HCT116 (cell line): Measurements from ENCODE around the gene RIMBP2. TPM values are rescaled to one million over a fixed set of nuclear protein-coding genes. Genes with fewer than 3 reads are reported as not detected.

Experiments
- ATAC-seq: fragments of 200-7000 bp; cut with Tn5 transposase; 2 replicates; pipeline ENCODE4 v1.9.1; 2020; ENCODE audit warnings: mild to moderate bottlenecking, moderate library complexity
- BruUV-seq: library from RNA; stranded (reverse); fragments of 400-500 nt; replicated peaks from 2 replicates; lab custom pipeline; 2021; lab: Mats Ljungman, UMichigan
- CTCF ChIA-PET: fragments of 300-600 bp; sonication (Branson Sonifier 250); formaldehyde crosslinking; loops from one replicate; lab custom pipeline; 2021; ENCODE audit warnings: antibody characterized with exemption; lab: Charles Lee
- POLR2A ChIA-PET: fragments of 300-600, 350-600 bp; sonication (Branson Sonifier 250); formaldehyde crosslinking; loops from one replicate; lab custom pipeline; 2021; ENCODE audit warnings: antibody characterized with exemption; lab: Charles Lee
- RAD21 ChIA-PET, 2 experiments: fragments of 300-600 bp; sonication (Branson Sonifier 250); formaldehyde crosslinking; loops; one replicate each; lab custom pipeline; 2023; ENCODE audit warnings: low total read pairs in 2 of 2; ENCODE audit not compliant: uncharacterized antibody in 2 of 2, unreplicated experiment in 2 of 2, low non-redundant PET in 1 of 2; lab: Charles Lee
- DNase-seq: peaks from one replicate; pipeline ENCODE4 v3.0.0-alpha.2; 2010; ENCODE audit warnings: low read depth, low spot score
- H2AFZ ChIP-seq: fragments of 200-600 bp; shearing (Covaris generic), sonication (generic); 2 replicates; pipeline ENCODE4 v1.6.1; 2017; ENCODE audit warnings: low read depth, mixed run types, mixed read lengths, antibody characterized with exemption, low read length; ENCODE audit not compliant: poor library complexity, severe bottlenecking
- H3K27ac ChIP-seq: 2 replicates; pipeline ENCODE4 v1.5.1; 2012; ENCODE audit warnings: low read depth, low read length
- H3K27me3 ChIP-seq: fragments of 200-600 bp; sonication (generic); 2 replicates; pipeline ENCODE4 v1.6.1; 2016; ENCODE audit warnings: mixed run types, low read length, mixed read lengths; ENCODE audit not compliant: insufficient read depth
- H3K36me3 ChIP-seq, 2 experiments: fragments of 200-500 bp in 1 of 2; fragments of 200-600 bp in 1 of 2; sonication (Bioruptor generic) in 1 of 2; sonication (generic) in 1 of 2; 2 replicates each; pipeline versions ENCODE4 v1.5.1 to v1.6.1; 2014 to 2016; ENCODE audit warnings: low read length in 2 of 2, inconsistent platforms in 1 of 2, mixed read lengths in 1 of 2, mixed run types in 1 of 2; ENCODE audit not compliant: insufficient read depth in 2 of 2, control insufficient read depth in 1 of 2
- H3K4me1 ChIP-seq, 2 experiments: fragments of 200-600 bp in 1 of 2; sonication (generic) in 1 of 2; 2 replicates each; pipeline versions ENCODE4 v1.5.1 to v1.6.1; 2012 to 2017; ENCODE audit warnings: low read length in 2 of 2, inconsistent platforms in 1 of 2, mild to moderate bottlenecking in 1 of 2, mixed read lengths in 1 of 2, mixed run types in 1 of 2, moderate library complexity in 1 of 2; ENCODE audit not compliant: insufficient read depth in 2 of 2, control insufficient read depth in 1 of 2
- H3K4me2 ChIP-seq: fragments of 200-600 bp; sonication (generic); 2 replicates; pipeline ENCODE4 v1.6.1; 2017; ENCODE audit warnings: mixed run types, low read length, mixed read lengths
- H3K4me3 ChIP-seq, 2 experiments: fragments of 200-600 bp in 1 of 2; sonication (generic) in 1 of 2; replicated peaks in 1 of 2; 2 replicates each; pipeline ENCODE4 v1.5.1; 2011 to 2016; ENCODE audit warnings: low read length in 2 of 2, control low read depth in 1 of 2, low read depth in 1 of 2, mild to moderate bottlenecking in 1 of 2, mixed read lengths in 1 of 2, mixed run types in 1 of 2
- H3K79me2 ChIP-seq: fragments of 200-600 bp; sonication (generic); 2 replicates; pipeline ENCODE4 v1.6.1; 2017; ENCODE audit warnings: mild to moderate bottlenecking, mixed run types, low read length, moderate library complexity, mixed read lengths; ENCODE audit not compliant: insufficient read depth
- H3K9ac ChIP-seq: fragments of 200-600 bp; sonication (generic); 2 replicates; pipeline ENCODE4 v1.6.1; 2016; ENCODE audit warnings: low read length, mixed read lengths
- H3K9me2 ChIP-seq: fragments of 200-600 bp; sonication (generic), shearing (Covaris generic); 2 replicates; pipeline ENCODE4 v1.6.1; 2017; ENCODE audit warnings: mixed run types, mild to moderate bottlenecking, moderate library complexity; ENCODE audit not compliant: insufficient read depth
- H3K9me3 ChIP-seq, 2 experiments: fragments of 200-500 bp in 1 of 2; fragments of 200-600 bp in 1 of 2; sonication (Bioruptor generic) in 1 of 2; sonication (generic) in 1 of 2; 2 replicates each; pipeline ENCODE4 v1.6.1; 2014 to 2017; ENCODE audit warnings: low read length in 2 of 2, mixed read lengths in 2 of 2, inconsistent platforms in 1 of 2, low read depth in 1 of 2, mild to moderate bottlenecking in 1 of 2, mixed run types in 1 of 2, moderate library complexity in 1 of 2; ENCODE audit not compliant: control insufficient read depth in 1 of 2, insufficient read depth in 1 of 2
- H4K20me1 ChIP-seq: fragments of 200-600 bp; sonication (generic), shearing (Covaris generic); 2 replicates; pipeline ENCODE4 v1.6.1; 2017; ENCODE audit warnings: mixed run types, mild to moderate bottlenecking, moderate library complexity; ENCODE audit not compliant: insufficient read depth
- CBX3 ChIP-seq: IDR thresholded peaks from 2 replicates; pipeline ENCODE4 v1.6.1; 2012; ENCODE audit warnings: low read depth
- CEBPB ChIP-seq: IDR thresholded peaks from 2 replicates; pipeline ENCODE4 v1.6.1; 2012; ENCODE audit warnings: low read depth
- ELF1 ChIP-seq: IDR thresholded peaks from 2 replicates; pipeline ENCODE4 v1.6.1; 2012; ENCODE audit warnings: low read depth, borderline replicate concordance
- POLR2AphosphoS5 ChIP-seq: IDR thresholded peaks from 2 replicates; pipeline ENCODE4 v1.6.1; 2011; ENCODE audit warnings: mild to moderate bottlenecking, low read depth, low read length, moderate library complexity
- RAD21 ChIP-seq: IDR thresholded peaks from 2 replicates; pipeline ENCODE4 v1.6.1; 2012; ENCODE audit warnings: low read depth, mild to moderate bottlenecking
- ZNF274 ChIP-seq: fragments of 200-500 bp; sonication (Bioruptor generic); IDR thresholded peaks from 2 replicates; pipeline ENCODE4 v1.6.1; 2014; ENCODE audit warnings: mild to moderate bottlenecking, low read depth, low read length, inconsistent platforms
- intact Hi-C: fragments of 100-400 bp; cut with micrococcal nuclease; formaldehyde crosslinking; loops from 2 replicates; pipeline ENCODE4 v1.10.0; 2022
- total RNA-seq: library from RNA; stranded (reverse); gene quantifications from one replicate; pipeline ENCODE4 v1.2.1, GENCODE V29; 2021; ENCODE audit not compliant: unreplicated experiment
- TF ChIP-seq, protein P1 (sequence below), 3 experiments: fragments of 200-600 bp in 1 of 3; sonication (generic) in 1 of 3; IDR thresholded peaks in 2 of 3; conservative IDR thresholded peaks in 1 of 3; 2 replicates each; pipeline ENCODE4 v1.5.1; 2012 to 2017; ENCODE audit warnings: low read depth in 2 of 3, low read length in 2 of 3, antibody characterized with exemption in 1 of 3, borderline replicate concordance in 1 of 3, control low read depth in 1 of 3, mild to moderate bottlenecking in 1 of 3, mixed read lengths in 1 of 3, mixed run types in 1 of 3, moderate library complexity in 1 of 3; ENCODE audit not compliant: insufficient read depth in 1 of 3
- TF ChIP-seq, protein P2 (sequence below): IDR thresholded peaks from 2 replicates; pipeline ENCODE4 v1.6.1; 2012
- TF ChIP-seq, protein P3 (sequence below): IDR thresholded peaks from 2 replicates; pipeline ENCODE4 v1.6.1; 2012; ENCODE audit warnings: low read depth

Gene RIMBP2
- total RNA-seq, 1 experiment from 2014 or later: not detected

DNA sequence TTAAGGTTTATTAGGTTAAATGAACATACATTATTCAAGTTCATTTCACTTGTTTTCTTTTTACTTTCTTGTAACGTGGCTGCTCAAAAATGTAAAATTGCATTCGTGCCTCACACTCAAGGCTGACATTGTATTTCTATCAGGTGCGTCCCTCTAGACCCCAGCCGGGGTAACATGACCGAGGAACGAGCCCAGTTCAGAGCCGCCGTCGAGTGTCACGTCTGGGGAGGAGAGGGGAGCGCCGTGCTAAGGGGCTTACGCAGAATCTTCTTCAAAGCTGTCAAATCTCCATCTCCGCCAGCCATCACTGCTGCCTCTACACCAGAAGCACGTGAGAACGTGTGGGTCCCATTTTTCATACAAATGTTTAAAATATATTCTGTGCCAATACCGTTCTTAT, 170.6 kb downstream of the RIMBP2 start:
- no peak overlapping the region for H3K27ac ChIP-seq
- no peak overlapping the region for H3K4me2 ChIP-seq
- intact Hi-C loops: no loop called here
- RAD21 ChIA-PET: no interaction called here
- H3K9me2 ChIP-seq: no peaks in the 10 kb centered on the region
- CTCF ChIA-PET: no interaction called here
- TF ChIP-seq, protein P1, sequence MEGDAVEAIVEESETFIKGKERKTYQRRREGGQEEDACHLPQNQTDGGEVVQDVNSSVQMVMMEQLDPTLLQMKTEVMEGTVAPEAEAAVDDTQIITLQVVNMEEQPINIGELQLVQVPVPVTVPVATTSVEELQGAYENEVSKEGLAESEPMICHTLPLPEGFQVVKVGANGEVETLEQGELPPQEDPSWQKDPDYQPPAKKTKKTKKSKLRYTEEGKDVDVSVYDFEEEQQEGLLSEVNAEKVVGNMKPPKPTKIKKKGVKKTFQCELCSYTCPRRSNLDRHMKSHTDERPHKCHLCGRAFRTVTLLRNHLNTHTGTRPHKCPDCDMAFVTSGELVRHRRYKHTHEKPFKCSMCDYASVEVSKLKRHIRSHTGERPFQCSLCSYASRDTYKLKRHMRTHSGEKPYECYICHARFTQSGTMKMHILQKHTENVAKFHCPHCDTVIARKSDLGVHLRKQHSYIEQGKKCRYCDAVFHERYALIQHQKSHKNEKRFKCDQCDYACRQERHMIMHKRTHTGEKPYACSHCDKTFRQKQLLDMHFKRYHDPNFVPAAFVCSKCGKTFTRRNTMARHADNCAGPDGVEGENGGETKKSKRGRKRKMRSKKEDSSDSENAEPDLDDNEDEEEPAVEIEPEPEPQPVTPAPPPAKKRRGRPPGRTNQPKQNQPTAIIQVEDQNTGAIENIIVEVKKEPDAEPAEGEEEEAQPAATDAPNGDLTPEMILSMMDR (IDR thresholded peaks at IDR 0.05 in 2 of 3, conservative IDR thresholded peaks at IDR 0.05 in 1 of 3; ENCODE audit: borderline replicate concordance in 1 of 3, insufficient read depth in 1 of 3, low read depth in 2 of 3, low read length in 2 of 3): no peak
- TF ChIP-seq, protein P2, sequence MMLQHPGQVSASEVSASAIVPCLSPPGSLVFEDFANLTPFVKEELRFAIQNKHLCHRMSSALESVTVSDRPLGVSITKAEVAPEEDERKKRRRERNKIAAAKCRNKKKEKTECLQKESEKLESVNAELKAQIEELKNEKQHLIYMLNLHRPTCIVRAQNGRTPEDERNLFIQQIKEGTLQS: no peak
- no peak for TF ChIP-seq POLR2AphosphoS5
- TF ChIP-seq RAD21: no peak
- TF ChIP-seq, protein P3, sequence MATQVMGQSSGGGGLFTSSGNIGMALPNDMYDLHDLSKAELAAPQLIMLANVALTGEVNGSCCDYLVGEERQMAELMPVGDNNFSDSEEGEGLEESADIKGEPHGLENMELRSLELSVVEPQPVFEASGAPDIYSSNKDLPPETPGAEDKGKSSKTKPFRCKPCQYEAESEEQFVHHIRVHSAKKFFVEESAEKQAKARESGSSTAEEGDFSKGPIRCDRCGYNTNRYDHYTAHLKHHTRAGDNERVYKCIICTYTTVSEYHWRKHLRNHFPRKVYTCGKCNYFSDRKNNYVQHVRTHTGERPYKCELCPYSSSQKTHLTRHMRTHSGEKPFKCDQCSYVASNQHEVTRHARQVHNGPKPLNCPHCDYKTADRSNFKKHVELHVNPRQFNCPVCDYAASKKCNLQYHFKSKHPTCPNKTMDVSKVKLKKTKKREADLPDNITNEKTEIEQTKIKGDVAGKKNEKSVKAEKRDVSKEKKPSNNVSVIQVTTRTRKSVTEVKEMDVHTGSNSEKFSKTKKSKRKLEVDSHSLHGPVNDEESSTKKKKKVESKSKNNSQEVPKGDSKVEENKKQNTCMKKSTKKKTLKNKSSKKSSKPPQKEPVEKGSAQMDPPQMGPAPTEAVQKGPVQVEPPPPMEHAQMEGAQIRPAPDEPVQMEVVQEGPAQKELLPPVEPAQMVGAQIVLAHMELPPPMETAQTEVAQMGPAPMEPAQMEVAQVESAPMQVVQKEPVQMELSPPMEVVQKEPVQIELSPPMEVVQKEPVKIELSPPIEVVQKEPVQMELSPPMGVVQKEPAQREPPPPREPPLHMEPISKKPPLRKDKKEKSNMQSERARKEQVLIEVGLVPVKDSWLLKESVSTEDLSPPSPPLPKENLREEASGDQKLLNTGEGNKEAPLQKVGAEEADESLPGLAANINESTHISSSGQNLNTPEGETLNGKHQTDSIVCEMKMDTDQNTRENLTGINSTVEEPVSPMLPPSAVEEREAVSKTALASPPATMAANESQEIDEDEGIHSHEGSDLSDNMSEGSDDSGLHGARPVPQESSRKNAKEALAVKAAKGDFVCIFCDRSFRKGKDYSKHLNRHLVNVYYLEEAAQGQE: no peak
- no peak for TF ChIP-seq CBX3
- no peak for TF ChIP-seq CEBPB
- no peak for TF ChIP-seq ZNF274
- TF ChIP-seq ELF1: no peak
- TF ChIP-seq, all 23 proteins: peak for 0
- Histone ChIP-seq H3K9me3 (no peaks in the 10 kb centered on the region), H2AFZ (no peak overlapping the region), H3K36me3 (no peaks in the 10 kb centered on the region), H3K9ac (no peak overlapping the region), H4K20me1 (no peaks in the 10 kb centered on the region), H3K79me2 (no peaks in the 10 kb centered on the region), H3K27me3 (no peaks in the 10 kb centered on the region; the same call in 1 of the 2 replicates), H3K4me3 (no peak overlapping the region), H3K4me1 (no peaks in the 10 kb centered on the region)
- no TSS peak for BruUV-seq
- DNase-seq (no peak), ATAC-seq (no peak)
- POLR2A ChIA-PET: no interaction called here
